HG03575 (cell line): Measurements from ENCODE around the gene M6PR.
"Not testable (repeated sequence)": the region's sequence is repeated elsewhere in the genome, so short reads cannot be mapped to it uniquely, and the experiment has no call there.

ENCODE experiments used
- ATAC-seq: cut with Tn5 transposase; IDR thresholded peaks from one replicate; pipeline ENCODE4 v1.9.1; 2021; ENCODE audit not compliant: unreplicated experiment, insufficient number of reproducible peaks, low FRiP score; ENCODE audit errors: extremely low read depth

M6PR gene

GRCh38 chr12:8916154-8916553, 33.3 kb downstream of the M6PR start:
- ATAC-seq = no peak

- ATAC-seq = no peak
These were observed 34.5 kb downstream of the M6PR start for GRCh38 chr12:8914716-8915526.

- ATAC-seq = not testable (repeated sequence)
These were observed 35.3 kb downstream of the M6PR start, which contains the start of gene PHC1 for GRCh38 chr12:8914033-8914715. Gene PHC1, plus strand, starts transcription at chr12:8914509. Its CDS starts 3,169 bp downstream, at chr12:8917678.

- ATAC-seq = no peak
These were observed 35.8 kb downstream of the M6PR start for GRCh38 chr12:8913702-8914032.

- ATAC-seq = no peak
These were observed 36.5 kb downstream of the M6PR start for GRCh38 chr12:8912914-8913313.

GRCh38 chr12:8911606-8912268, 37.7 kb downstream of the M6PR start:
- no peak for ATAC-seq

GRCh38 chr12:8909752-8910151, 39.7 kb downstream of the M6PR start:
- ATAC-seq = no peak

- ATAC-seq = no peak
These were observed 41.9 kb downstream of the M6PR start for GRCh38 chr12:8907513-8907912.

GRCh38 chr12:8906266-8907180, 42.9 kb downstream of the M6PR start:
- ATAC-seq = no peak

- ATAC-seq = no peak
These were observed 43.9 kb downstream of the M6PR start for GRCh38 chr12:8905546-8905945.

GRCh38 chr12:8904665-8905064, 44.8 kb downstream of the M6PR start:
- ATAC-seq = no peak

GRCh38 chr12:8903646-8904045, 45.8 kb downstream of the M6PR start:
- ATAC-seq = no peak

- ATAC-seq = not testable (repeated sequence)
These were observed 46.7 kb downstream of the M6PR start for GRCh38 chr12:8902703-8903102.

GRCh38 chr12:8899830-8900229, 49.6 kb downstream of the M6PR start:
- no peak for ATAC-seq

GRCh38 chr12:8897081-8897480, 52.4 kb downstream of the M6PR start:
- ATAC-seq = no peak

GRCh38 chr12:8894986-8895385, 54.5 kb downstream of the M6PR start:
- no peak for ATAC-seq

GRCh38 chr12:8894378-8894777, 55.1 kb downstream of the M6PR start:
- no peak for ATAC-seq

- ATAC-seq = no peak
These were observed 57.5 kb downstream of the M6PR start for GRCh38 chr12:8891976-8892375.
